ENCODE data around the gene SNAI1.

- TF ChIP-seq CTCF (IDR thresholded peaks at IDR 0.05) (no peak), EZH2 (IDR thresholded peaks at IDR 0.05; ENCODE audit: borderline replicate concordance, insufficient read depth, low read depth, low read length, poor library complexity, severe bottlenecking) (no peak)
These were observed 54.8 kb downstream of the SNAI1 start for GRCh38 chr20:50037575-50037974.

Measured in B cell (primary cell).